GM12874 (cell line): Measurements from ENCODE around the gene CLDN15.

ENCODE experiments used
- CTCF ChIP-seq: IDR thresholded peaks from 2 replicates; pipeline ENCODE4 v1.5.1; 2011; ENCODE audit warnings: low read depth, mild to moderate bottlenecking, control low read depth, low read length, moderate library complexity; ENCODE audit not compliant: insufficient read depth

Gene CLDN15

GRCh38 chr7:101201695-101202602 is 35.7 kb downstream of the CLDN15 start:
- TF ChIP-seq CTCF = no peak

GRCh38 chr7:101200862-101201599 is 36.6 kb downstream of the CLDN15 start, which contains the start of gene MOGAT3:
MOGAT3 (minus strand) TSS chr7:101201036; CDS start chr7:101200854, 182 bp downstream.
- no peak for TF ChIP-seq CTCF

GRCh38 chr7:101200504-101200861 is 37.1 kb downstream of the CLDN15 start:
- TF ChIP-seq CTCF = no peak

GRCh38 chr7:101198476-101198875 is 39.1 kb downstream of the CLDN15 start:
- TF ChIP-seq CTCF = no peak

GRCh38 chr7:101197991-101198390 is 39.6 kb downstream of the CLDN15 start:
- TF ChIP-seq CTCF = no peak

- TF ChIP-seq CTCF = no peak
These were observed 41.7 kb downstream of the CLDN15 start for GRCh38 chr7:101195884-101196283.

- no peak for TF ChIP-seq CTCF
These were observed 48.5 kb downstream of the CLDN15 start for GRCh38 chr7:101189109-101189508.
